HG03108 (cell line): ENCODE measurements around the gene CUBN.
"Not testable (repeated sequence)": the region's sequence is repeated elsewhere in the genome, so short reads cannot be mapped to it uniquely, and the experiment has no call there.

Experiments used
- ATAC-seq: cut with Tn5 transposase; IDR thresholded peaks from one replicate; pipeline ENCODE4 v1.9.1; 2021; ENCODE audit warnings: moderate library complexity; ENCODE audit not compliant: unreplicated experiment

Gene CUBN

DNA sequence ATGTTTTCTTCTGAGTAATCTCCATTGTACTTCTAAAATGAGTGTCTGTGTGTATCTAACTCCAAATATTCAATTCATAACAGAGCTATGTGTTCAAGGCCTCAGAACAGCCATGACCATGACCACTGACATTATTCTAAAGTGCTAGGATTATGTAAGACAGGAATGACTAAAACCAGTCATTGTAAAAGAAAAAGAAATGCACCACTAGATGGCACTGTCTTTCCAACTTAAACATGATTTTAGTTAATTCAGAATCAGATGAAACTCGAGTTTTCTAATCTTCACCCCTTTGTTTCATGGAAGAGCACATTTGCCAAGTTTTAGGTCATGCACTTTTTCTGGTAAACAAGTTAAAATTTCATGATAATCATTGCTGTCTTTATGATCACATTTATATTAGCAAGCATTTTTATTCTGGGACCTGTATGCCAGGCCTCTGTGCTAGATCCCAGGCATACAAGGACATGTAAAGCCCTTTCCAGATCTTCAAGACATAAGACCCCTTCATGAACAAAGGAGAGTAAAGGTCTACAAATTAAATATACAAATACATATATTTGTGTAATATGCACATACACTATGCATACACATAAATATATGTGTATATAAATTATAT lies 286.2 kb downstream of the CUBN start:
- ATAC-seq: no peak

DNA sequence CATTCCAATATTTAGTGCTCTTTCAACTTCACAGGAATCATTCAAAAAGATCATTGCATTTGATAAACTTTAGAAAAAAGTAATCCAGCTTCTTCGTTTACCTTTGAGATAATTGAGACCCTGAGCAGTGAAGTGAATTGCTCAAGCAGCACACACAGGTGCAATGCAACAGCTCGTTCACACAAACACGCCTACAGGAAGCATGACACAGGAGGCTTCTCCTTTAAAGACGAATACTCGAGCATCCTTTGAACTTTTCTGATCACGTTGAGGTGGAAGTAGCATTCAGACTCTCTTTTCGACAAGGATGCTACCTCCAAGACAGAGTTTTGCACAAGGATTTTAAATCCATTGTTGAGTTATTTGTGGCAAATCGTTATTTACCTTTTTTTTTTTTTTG lies 294.4 kb downstream of the CUBN start:
- ATAC-seq: no peak

DNA sequence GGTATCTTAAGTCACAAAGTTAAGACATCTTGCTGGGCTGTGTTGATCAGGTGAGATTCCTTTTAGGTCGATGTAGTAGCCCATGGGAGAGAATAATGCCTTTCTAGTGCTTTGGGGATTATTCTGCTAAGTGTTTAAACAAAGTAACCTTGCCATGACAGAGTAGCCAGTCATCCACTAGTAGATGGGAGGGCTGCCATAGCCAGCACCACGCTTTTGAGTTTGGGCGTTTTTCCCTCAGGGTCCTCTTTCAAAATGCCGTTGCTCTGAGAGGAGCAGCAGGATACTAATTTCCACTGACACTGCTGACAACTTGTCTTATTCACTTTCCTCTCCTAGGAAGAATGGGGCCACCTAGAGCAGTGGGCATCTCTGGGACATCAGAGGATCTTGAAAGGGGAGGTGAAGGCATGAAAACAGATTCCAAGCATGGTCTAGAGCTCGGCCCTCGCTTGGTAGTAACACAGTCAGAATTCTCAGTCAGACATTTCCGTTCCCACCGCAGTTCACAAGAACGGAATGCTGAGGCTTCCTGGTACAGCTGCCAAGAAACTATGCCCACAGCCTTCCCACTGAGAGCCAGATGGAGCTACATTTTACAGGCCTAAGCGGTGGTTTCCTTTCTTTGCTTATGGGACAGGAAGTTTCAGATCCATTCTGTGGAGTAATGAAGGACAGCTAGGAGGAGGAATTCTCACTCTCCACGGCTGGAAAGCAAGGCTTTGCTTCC lies 297.1 kb downstream of the CUBN start:
- ATAC-seq: no peak

DNA sequence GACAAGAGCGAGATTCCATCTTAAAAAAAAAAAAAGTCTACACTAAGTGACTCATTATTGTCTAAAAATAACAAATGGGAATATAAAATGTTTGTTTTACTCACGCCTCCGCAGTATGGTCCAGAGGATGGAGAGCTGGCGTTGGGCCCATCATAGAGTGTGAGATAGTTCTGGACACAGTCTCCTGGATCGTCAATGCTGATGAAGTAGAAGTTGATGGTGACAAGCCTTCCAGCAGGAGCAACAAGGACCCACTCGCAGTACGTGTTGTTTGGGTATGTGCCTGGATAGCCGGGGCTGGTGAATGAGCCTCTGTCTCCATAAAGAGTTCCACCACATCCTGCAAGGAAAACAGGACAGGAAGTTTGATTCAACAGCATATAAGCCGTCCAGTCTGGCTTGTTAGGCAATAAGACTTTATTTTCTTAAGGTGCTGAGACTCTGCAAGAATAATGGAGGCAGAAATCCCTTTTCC lies 300.9 kb downstream of the CUBN start:
- no peak for ATAC-seq

DNA sequence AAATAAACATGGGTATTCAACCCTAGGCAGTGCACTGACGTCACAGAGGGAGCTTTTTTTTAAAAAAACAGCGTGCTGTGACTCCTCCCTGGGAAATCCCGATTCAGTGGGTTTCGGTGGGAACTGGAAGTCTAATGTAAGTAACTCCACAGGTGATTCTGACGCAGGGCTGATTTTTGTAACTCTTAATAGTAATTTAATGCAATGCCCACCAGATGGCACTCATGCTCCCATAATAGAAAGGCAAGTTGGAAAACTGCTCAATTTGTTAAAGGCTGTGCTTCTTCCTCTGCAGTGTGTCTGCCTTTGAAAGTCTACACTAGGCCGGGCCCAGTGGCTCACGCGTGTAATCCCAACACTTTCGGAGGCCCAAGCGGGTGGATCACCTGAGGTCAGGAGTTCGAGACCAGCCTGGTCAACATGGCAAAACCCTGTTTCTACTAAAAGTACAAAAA lies 301.5 kb downstream of the CUBN start:
- ATAC-seq: no peak

DNA sequence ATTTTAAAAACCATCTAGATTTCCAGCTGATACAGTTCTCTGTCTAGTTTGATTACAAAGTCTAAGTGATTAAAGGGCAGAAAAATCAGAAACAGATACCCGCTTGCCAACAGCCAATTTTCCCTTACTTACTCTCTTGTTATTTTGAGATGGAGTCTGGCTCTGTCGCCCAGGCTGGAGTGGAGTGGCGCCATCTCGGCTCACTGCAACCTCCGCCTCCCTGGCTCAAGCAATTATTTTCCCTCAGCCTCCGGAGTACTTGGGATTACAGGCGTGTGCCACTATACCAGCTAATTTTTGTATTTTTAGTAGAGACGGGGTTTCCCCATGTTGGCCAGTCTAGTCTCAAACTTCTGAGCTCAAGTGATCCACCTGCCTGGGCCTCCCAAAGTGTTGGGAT lies 302.1 kb downstream of the CUBN start:
- ATAC-seq: not testable (repeated sequence)

DNA sequence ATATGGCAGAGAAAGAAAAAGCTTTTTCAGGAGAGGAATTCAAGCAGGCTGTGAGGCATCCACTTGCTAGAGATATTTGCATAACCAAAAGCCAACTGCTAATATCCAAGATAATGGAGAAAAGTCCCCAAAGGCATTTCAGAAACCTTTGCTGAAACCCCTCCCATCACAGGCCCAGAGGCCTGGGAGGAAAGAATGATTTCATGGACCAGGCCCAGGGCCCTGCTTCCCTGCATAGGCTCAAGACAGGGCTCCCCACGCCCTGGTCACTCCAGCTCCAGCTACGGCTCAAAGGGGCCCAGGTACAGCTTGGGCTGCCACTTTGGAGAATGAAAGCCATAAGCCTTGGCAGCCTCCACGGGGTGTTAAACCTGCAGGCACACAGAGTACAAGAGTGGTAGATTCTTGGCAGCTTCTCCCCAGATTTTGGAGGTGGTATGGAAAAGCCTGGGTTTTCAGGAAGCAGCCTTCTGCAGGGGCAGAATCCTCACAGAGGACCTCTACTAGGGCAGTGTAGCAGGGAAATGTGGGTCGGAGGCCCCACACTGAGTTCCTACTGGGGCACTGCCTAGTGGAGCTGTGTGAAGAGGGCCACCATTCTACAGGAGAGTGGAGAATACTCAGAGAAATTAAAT lies 306.8 kb downstream of the CUBN start:
- ATAC-seq: no peak

DNA sequence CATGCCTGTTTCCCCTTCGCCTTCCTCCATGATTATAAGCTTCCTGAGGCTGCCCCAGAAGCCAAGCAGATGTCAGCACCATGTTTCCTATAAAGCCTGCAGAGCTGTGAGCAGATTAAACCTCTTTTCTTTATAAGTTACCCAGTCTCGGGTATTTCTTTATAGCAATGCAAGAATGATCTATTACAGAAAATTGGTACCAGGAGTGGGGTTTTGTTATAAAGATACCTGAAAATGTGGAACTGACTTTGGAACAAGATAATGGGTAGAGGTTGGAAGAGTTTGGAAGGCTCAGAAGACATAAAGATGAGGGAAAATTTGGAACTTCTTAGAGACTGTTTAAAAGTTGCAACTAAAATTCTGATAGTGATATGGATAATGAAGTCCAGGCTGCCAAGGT lies 307.6 kb downstream of the CUBN start:
- ATAC-seq: no peak

DNA sequence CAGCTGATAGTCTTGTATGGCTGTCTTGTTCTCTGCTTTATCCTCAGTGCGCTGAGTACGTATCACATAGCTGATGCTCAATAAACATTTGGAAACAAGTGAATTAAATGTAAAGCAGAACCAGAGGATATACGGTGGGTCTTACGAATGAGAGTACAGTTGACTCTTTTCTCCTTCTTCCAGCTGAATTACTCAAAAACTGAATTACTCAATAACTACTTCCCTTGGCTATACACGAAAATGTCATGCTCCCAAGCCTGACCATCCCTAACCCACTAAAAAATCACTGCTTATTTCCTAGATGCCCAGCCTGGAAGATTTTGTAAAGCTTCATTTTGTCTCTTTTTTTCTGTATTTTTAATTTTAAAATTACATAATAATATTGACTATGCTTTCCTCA lies 309.2 kb downstream of the CUBN start:
- no peak for ATAC-seq

DNA sequence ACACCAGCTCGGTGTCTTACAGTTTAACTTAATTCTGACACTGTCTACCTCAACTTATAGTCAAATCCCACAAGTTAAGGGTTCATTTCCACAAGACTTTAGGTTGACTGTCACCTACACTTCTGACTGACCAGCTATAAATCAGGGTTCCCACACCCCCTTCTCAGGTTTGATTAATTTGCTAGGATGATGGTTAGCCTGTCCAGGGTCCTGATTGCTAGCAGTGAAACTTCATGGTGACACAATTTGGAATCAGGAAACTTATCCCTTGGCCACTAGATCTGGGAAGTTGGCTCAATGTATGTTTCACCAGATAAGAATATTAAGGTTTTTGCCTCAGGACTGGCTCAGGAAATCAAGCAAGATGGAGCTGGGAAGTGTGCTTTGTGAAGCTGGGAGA lies 309.6 kb downstream of the CUBN start:
- ATAC-seq: no peak

DNA sequence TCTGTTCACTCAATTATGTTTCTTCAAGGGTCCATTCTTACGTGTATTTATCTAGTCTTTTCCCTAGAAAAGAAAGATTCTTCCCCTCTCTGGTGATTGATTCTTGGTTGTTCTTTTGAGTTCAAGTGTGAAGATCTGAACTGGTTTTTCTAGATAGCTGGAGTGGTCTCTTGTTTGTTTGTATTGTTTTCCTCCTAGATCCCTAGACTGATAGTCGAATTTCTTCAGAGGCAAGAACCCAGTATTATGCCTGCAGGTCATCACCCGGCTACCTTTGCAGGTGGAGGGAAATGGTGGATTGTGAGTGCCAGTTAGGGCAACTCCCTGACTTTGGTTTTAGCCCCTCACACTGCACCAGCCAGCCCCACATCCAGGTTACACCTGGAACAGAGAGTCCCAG lies 310.2 kb downstream of the CUBN start:
- ATAC-seq: no peak

DNA sequence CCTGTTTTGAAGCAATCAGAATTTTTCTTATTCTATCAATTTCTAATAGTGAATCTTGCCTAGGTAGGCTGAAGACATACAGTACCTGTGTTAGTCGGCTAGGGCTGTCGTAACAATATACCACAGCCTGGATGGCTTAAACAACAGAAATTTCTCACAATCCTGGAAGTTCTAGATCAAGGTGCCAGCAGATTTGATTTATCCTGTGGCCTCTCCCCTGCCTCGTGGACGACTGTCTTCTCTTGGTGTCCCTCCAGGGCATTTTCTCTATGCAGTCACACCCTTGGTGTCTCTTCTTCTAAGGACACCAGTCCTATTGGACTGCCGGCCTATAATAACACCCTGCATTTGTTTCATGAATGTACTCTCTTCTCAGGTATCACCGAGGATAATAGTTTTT lies 310.6 kb downstream of the CUBN start:
- no peak for ATAC-seq

DNA sequence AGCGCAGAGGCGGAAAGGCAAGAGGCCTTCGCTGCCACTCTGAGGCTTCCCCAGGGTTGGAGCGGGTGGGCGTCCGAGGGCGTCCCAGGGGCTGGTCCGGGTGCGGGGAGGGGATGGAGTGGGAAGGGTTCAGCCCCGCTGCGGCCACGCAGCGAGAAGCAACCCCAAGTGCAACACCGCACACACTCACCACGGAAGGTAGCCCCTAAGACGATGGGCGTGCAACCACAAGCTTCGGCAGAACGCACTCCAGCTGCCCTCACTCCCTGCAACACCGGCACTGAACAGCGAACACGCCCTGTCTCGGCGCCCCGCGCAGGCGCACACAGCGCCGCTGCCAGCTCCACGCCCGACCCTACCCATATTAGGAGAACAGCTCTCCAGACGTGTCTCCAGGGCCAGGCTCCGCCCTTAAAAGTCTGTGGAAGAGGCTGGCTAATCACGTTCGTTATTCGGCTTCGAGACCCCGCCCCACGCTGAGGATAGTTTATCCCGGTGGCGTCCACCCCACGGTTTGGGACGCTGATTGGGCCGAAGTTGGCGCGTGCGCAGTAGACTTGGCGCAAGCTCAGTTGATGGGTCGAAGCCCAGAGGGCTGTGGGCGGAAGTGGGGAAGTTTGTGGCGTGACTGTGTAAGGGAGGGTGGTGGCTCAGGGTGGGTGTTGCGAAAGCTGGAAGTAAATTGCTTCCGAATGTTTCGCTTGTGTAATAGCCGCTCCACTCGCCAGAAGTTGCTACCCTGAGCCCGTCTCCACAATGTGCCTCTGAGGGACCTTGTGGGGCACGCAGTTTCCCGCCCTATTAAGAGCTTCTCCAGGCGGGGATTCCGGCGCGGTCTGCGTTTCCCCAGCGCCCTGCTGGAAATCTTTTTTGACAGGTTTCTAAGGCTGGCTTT lies 312.2 kb downstream of the CUBN start, which contains the start of gene RSU1:
Gene RSU1 (minus strand): TSS at position 300 of the 895 bp plus-strand sequence. CDS start 343 bp downstream, outside the sequence.
- ATAC-seq: peak; percentile 98

DNA sequence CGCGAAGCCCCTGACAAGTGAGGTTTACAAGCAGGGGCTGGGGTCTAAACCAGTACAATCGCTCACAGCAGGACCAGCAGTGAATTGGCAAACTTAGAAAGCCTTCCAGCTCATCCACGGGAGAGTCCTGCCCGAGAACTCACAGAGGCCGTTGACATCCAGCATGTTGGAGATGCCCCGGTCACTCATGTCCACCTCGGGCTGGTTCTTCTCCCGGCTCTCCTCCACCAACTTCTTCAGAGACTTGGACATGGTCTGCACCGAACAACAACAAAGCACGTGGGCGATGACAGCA lies 312.8 kb downstream of the CUBN start:
- ATAC-seq: no peak

DNA sequence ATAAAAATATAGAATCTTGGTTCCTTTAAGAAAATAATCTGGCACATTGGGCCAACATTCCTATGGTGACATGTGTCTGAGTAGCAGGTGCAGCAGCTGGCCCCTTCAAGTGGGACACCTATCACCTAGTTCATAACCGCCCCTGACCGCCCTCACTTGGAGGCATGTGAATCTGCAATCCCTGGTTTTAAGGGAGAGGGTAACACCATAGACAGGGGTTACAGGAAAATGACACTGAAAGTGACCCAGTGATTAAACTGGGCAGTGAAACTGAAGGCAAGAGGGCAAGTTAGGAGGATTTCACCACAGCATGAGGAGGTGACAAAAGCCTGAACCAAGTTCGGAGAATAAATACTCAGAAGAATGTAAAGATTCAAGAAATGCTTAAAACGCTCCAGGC lies 313.4 kb downstream of the CUBN start:
- no peak for ATAC-seq

DNA sequence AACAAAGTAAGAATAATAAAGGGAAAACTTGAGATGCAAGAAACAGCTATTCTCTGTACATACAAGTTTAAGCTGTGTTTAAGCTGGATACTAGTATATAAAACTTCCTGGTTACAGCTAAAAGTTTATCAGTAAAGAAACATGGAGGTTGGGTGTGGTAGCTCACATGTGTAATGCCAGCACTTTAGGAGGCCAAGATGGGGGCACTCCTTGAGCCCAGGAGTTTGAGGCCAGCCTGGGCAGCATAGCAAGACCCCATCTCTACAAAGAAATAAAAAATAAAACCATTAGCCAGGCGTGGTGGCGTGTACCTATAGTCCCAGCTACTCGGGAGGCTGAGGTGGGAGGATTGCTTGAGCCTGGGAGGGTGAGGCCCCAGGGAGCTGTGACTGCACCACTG lies 315.6 kb downstream of the CUBN start:
- ATAC-seq: no peak

DNA sequence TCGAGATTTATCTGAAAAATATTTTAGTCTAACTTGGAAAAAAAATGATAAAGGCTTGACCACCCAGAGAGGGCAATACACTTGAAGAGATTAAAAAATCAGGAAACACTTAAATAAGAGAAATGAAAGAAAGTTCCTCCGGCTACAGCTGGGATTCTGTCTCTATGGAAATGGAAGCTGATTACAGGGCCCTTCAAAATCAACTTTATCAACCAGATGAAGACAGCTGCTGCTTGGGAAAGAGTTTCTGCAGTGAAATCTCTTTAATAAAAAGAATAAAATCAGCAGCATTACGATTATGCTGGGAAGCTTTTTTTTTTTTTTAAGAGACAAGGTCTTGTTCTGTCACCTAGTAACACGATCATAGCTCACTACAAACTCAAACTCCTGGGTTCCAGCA lies 316.9 kb downstream of the CUBN start:
- no peak for ATAC-seq

DNA sequence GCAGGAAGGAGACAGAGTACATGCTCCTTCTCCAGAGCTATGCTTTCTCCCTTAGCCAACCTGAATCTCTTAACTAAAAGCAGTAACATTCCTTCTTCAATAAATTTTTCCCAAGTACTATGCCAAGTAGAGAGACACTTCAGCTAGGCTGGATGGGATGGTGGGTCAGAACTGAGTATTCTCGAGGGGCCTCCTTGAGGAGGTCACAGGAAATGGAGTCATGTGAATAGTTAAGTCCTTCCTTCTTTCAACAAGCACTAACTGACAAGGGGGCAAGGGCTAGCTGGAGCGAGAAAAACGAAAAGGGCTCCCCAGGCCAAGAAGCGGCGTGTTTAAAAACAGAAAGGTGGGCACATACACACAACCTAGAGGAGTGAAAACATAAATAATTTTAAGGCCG lies 317.8 kb downstream of the CUBN start:
- ATAC-seq: no peak

DNA sequence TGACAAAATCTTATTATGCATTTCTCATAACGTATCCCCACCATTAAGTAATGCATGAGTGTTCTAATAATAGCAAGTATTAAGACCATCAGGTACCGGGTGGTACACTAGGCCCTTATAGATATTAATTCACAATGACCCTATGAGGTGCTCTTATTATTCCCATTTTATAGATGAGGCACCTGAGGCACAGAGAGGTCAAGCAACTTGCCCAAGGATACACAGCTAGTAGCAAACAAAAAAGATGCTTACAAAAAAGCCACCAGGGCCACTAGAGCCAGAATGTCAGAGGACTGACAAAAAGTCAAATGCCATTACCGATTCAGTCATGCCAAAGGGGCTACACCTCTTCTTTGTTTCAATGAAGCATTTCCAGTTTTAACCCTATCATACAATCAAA lies 318.3 kb downstream of the CUBN start:
- no peak for ATAC-seq

DNA sequence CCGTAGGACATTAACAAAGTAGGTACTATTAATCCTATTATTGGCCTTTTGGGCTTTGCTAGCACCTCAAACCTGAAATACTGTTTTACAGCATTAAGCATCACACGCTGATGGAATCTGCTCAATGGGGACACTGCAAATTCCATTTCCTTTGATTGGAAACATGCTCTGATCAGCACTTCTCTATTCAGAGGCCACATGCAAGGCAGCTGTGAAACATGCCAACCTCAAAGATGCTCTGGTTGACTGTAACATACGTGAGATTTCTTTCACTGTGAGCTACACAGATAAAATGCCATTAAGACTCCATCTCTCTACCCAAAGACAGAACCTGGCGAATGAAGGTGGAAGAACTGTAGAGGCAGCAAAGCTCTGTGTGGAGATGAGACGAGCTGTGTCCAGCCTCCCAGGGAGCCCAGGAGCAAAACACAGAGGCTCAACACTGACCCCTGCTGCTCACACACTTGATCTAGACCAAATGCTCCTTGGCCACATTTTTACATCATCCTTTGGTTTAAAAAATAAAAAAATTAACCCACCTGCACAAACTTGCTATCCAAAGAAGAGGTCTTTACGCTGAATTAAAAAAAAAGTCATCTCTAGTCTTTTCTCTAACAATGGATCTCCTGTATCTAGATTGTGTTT lies 320.4 kb downstream of the CUBN start:
- ATAC-seq: peak; percentile 84

DNA sequence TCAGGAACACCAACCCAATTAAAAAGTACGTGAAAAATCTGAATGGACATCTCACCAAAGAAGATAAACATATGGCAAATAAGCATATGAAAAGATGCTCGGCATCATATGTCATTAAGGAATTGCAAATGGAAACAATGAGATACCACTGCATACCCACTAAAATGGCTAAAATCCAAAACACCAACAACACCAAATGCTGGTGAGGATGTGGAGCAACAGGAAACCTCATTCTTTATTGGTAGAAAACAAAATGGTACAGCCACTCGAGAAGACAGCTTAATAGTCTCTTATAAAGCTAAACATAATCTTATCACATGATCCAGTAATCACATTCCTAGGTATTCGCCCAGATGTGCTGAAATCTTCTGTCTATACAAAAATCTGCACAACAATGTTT lies 325.5 kb downstream of the CUBN start:
- ATAC-seq: no peak
